ENCODE data around the gene FFAR1.
A peak's percentile ranks its signal among the peaks of the same experiment; 100 is the strongest.
"Not testable (repeated sequence)": the region's sequence is repeated elsewhere in the genome, so short reads cannot be mapped to it uniquely, and the experiment has no call there.

The FFAR1 gene

GRCh38 chr19:35341565-35342225 lies 6.0 kb upstream of the FFAR1 start:
- DNase-seq (ENCODE audit: low spot score): no peak

GRCh38 chr19:35342430-35342829 lies 5.3 kb upstream of the FFAR1 start:
- no peak for DNase-seq (ENCODE audit: low spot score)

GRCh38 chr19:35344511-35345031 lies 3.1 kb upstream of the FFAR1 start:
- DNase-seq (ENCODE audit: low spot score): no peak

GRCh38 chr19:35345671-35346111 lies 2.0 kb upstream of the FFAR1 start:
- no peak for DNase-seq (ENCODE audit: low spot score)

GRCh38 chr19:35346193-35347052 lies 1.3 kb upstream of the FFAR1 start:
- no peak for DNase-seq (ENCODE audit: low spot score)

- DNase-seq (ENCODE audit: low spot score): no peak
These were observed 212 bp downstream of the FFAR1 start for GRCh38 chr19:35347930-35348298.

GRCh38 chr19:35348911-35349611 lies 1.4 kb downstream of the FFAR1 start:
- no peak for DNase-seq (ENCODE audit: low spot score)

GRCh38 chr19:35349614-35350521 lies 2.2 kb downstream of the FFAR1 start:
- DNase-seq (ENCODE audit: low spot score): no peak

GRCh38 chr19:35350591-35350990 lies 2.9 kb downstream of the FFAR1 start:
- DNase-seq (ENCODE audit: low spot score): no peak

- DNase-seq (ENCODE audit: low spot score): no peak
These were observed 3.9 kb downstream of the FFAR1 start for GRCh38 chr19:35351411-35352176.

GRCh38 chr19:35352177-35352447 lies 4.4 kb downstream of the FFAR1 start:
- DNase-seq (ENCODE audit: low spot score): no peak

- peak; percentile 80 for DNase-seq (ENCODE audit: low spot score)
These were observed 5.0 kb downstream of the FFAR1 start for GRCh38 chr19:35352448-35353304.

- DNase-seq (ENCODE audit: low spot score): no peak
These were observed 5.9 kb downstream of the FFAR1 start for GRCh38 chr19:35353635-35354034.

GRCh38 chr19:35354898-35355297 lies 7.2 kb downstream of the FFAR1 start:
- DNase-seq (ENCODE audit: low spot score): no peak

GRCh38 chr19:35355791-35356460 lies 8.2 kb downstream of the FFAR1 start:
- no peak for DNase-seq (ENCODE audit: low spot score)

GRCh38 chr19:35357867-35358573 lies 10.3 kb downstream of the FFAR1 start, which contains the start of gene FFAR3:
Gene FFAR3, plus strand, starts transcription at chr19:35358460. Its CDS starts 431 bp downstream, at chr19:35358891.
- DNase-seq (ENCODE audit: low spot score): no peak

GRCh38 chr19:35358834-35359233 lies 11.1 kb downstream of the FFAR1 start:
- not testable (repeated sequence) for DNase-seq (ENCODE audit: low spot score)

- DNase-seq (ENCODE audit: low spot score): not testable (repeated sequence)
These were observed 11.7 kb downstream of the FFAR1 start for GRCh38 chr19:35359395-35359794.

GRCh38 chr19:35360081-35360480 lies 12.4 kb downstream of the FFAR1 start:
- DNase-seq (ENCODE audit: low spot score): not testable (repeated sequence)

Data from SW480 (cell line).